Stimulated activated CD4-positive, alpha-beta T cell treated with anti-CD3 and anti-CD28 coated beads, Interleukin-12 subunit alpha, Interleukin-12 subunit beta, amount 100 ng/mL, for 24 hours (primary cell): ENCODE results near the gene SLC27A1.

ENCODE experiments used
- DNase-seq, 2 experiments: peaks; one replicate each; pipeline ENCODE4 v3.0.0-alpha.2; 2020; ENCODE audit warnings: low read depth in 2 of 2

Gene SLC27A1

DNA sequence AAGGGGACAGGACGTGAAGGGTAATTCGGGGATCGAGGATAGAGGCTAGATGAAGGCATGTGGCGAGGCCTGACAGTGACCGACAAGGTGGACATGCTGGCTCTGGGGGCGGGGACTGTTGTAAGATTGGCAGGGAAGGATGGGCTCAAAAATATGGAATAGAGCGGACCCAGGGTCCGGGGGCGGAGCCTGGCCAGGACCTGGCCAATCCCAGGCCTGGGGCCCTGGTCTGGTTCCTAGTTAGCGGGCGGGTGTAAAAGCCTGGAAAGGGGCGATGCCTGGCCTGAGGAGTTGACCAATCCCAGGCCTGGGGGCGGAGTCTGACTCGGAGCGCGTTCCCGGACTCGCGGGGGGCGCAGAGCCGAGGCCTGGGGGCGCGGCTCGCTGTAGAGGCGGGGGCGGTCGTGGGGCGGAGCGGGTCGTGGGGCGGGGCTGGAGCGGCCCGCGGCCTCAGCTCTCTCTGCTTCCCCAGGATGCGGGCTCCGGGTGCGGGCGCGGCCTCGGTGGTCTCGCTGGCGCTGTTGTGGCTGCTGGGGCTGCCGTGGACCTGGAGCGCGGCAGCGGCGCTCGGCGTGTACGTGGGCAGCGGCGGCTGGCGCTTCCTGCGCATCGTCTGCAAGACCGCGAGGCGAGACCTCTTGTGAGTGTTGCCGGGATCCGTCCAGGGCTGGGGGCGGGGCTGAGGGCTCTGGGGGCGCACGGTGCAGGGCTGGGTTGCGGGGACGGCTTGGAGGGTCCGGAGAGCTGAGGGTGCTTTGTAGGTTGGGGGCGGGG lies at the start of gene SLC27A1:
TSS of gene SLC27A1 (plus strand) at position 457 of the 774 bp plus-strand sequence. CDS start at position 474, 17 bp downstream.
- DNase-seq: peak; percentile 75 to 88

DNA sequence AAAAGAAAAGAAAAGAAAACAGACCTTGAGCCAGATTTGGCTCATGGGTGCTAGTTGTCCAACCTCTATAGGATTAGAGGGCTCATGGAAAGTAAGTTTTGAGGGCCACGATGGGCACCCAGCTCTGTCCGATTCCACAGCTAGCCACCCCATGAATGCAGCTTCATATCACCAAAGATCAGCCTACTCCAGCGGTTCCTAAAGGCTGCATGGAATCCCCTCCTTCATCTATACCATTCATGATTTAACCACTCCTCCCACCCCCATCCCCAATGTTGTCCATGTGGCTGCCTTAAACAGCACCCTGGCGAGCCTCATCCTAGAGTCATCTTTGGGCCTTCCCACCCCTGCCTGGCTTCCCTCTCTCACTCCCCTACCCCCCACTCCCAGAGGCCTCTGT lies 48.4 kb upstream of the SLC27A1 start:
- DNase-seq: no peak

DNA sequence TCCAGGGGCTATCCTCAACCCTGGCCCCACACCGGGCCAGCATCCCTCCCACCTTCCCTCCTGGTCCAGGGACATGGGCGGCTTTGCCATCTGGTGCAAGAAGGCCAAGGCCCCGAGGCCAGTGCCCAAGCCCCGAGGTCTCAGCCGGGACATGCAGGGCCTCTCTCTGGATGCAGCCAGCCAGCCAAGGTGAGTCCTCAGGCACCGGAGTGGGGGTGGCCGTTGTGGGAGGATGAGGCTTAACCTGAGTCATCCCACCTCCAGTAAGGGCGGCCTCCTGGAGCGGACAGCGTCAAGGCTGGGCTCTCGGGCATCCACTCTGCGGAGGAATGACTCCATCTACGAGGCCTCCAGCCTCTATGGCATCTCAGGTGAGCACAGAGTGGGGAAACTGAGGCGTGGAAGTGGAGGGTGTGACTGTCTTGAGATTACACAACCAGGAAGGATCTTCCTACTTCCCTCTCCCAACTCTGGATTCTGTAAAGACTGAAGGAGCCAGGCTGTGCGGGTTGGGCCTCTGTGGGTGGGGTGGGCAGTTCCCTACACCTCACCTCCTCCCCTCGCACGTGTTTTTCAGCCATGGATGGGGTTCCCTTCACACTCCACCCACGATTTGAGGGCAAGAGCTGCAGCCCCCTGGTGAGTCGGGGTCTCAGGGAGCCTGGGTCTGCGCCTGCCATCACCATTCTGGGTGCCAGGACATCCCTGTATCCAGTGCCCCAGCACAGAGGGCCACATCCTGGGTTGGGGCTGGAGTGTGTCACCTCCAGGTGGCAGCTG lies 46.7 kb upstream of the SLC27A1 start:
- DNase-seq: no peak

DNA sequence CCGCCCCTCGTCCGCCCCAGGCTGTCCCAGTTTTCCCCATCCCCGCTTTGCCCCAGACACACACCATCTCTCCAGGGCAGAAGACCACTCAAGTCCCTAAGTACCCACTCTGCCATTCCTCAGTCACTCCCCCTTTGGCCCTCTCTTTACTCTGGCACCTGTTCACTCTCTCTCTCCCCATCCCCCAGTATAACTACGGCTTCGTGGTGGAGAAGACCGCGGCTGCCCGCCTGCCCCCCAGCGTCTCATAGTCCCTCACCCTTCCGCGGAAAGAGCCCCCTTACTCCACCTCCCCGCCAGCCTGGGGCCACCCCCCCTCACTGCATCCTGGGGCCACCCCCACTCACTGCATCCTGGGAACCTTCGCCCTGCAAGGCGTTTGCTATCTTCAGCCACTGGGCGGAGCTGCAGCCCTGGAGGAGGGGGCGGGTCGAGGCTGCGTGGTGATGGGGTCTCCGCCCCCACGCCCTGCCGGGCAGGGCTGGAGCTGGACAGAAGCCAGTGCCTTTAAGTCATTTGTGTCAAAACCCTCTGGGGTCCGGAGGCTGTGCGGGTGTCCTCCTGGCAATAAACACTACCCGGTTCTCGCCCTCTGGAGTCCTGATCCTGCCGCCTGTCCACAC lies 45.5 kb upstream of the SLC27A1 start:
- no peak for DNase-seq

DNA sequence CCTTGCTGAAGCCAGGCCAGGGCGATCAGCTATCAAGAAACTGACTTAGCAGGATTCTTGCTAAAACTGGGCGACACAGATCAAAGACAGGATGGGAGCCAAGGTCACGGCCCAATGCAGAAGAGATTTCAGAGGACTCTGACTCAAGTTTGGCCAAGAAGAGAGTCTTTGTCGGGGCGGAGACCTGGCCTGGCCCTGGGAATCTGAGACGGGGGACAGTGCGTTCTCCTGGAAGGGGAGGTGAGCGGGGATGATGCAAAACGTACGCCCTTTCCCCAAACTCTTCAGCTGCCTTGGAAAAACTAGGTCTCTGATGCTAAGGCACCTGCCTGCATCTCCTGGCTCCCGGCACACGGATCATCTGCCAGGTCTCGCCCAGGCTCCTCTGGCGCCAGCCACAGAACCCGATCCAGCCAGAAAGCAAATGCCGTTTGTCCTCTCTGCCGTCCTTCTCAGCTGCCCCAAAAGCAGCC lies 40.6 kb upstream of the SLC27A1 start:
- DNase-seq: no peak

DNA sequence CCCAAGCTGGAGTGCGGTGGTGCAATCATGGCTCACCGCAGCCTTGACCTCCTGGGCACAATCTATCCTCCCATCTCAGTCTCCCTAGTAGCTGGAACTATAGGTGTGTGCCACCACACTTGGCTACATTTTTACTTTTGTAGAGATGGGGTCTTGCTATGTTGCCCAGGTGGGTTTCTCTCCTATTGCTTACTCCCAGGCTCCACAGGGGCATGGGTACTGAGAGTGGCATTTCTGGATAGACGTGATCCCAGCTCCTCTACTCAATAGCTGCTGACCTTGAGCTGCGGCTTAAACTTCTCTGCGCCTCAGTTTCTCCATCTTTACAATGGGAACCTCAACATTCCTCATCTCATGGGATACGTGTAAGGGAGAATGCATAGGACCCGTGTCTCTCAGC lies 38.9 kb upstream of the SLC27A1 start:
- no peak for DNase-seq

DNA sequence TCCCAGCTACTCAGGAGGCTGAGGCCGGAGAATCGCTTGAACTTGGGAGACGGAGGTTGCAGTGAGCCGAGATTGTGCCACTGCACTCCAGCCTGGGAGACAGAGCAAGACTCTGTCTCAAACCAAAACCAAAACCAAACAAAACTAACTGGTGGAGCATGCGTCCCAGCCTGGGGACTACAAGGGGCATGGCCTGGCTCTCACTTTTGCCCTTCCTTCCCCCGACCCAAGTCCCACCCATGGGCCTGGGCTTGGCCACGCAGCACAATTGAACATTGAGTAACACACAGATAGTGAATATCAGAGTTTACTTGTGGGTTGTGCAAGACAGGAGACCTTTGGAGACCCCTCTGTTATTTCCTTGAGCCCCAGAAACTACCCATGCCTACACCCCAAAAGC lies 35.1 kb upstream of the SLC27A1 start:
- no peak for DNase-seq

DNA sequence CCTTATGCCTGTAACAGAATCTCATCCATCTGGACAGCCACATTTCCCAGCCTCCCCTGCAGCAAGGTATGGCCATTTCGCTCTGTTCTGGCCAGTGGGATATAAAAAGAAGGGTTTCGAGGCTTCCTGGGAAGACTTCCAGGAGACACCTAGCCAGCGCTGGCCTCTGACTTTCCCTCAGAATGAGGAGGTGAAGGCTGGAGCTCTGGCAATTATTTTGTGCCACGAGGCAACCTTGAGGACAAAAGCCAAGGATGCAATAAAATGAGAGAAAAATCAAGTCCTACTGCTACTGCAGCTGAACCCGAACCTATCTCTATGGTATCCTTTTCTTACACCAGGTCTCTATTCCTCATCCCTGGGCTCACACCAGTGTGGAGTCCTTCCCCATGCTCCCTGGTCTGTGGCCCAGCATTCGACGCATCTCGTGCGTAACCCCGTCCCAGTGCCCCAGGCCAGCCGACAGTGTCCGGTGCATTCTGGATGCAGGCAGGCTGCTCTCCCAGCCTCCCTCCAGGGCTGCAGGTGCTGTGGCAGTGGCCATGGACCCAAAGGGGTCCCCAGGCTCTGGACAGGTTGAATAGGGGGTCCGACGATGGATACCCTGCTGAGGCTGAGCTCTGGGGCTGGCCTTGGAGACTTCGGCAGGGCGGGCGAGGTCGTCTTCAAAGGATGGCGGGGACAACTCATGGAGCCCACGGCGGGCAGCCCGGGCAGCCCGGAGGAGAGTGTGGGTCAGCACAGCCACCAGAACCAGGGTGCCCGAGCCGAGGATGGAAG lies 34.0 kb upstream of the SLC27A1 start:
- no peak for DNase-seq

DNA sequence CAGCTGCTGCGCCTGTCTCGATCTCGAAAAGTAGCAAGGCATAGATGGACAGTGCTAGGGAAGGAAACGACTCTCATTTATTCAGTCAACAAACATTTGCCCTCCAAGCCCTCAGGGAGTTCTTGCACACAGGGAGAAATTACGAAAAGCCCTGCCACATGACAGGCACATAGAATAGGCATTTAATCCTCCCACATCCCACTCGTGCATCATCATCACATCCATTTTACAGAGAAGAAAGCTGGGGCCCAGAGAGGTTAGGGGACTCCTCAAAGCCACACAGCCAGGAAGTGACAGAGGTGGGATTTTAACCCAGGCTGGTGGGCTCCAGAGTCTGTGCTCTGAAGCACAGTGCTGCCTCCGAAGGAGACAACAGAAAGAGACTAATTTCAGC lies 33.5 kb upstream of the SLC27A1 start:
- no peak for DNase-seq

DNA sequence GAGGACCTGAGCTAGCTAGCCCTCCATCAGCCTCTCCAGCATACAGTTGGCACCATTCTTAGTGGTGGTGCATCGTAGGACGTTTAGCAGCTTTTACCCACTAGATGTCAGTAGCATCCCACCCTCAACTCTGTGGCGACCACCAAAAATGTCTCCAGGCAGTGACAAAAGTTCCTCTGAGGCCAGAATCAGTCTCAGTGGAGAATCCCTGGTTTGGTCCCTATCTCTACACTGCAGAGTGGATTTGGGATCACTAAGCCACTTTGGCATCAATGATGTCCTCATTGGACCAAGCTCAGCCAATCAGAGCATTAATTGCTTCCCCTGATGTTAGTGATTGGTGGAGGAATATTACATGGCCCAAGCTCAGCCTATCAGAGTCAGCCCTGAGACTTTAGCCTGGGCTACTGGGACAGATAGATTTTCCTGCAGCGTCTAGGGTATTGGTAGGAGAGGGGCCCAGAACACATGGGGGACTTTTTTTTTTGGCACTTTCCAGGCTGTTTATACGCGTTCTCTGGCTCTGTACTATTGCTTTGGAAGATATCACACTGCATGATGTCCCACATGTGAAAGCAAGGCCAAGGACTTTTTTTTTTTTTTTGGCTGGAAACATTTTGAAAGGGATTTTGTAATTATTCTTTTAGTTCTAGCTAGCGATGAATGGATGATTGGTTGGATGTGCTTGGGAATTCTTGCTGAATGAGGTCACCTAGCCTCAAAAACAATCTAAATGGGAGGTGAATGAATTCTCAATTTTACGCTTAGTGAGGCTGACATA lies 28.9 kb upstream of the SLC27A1 start:
- DNase-seq: no peak

DNA sequence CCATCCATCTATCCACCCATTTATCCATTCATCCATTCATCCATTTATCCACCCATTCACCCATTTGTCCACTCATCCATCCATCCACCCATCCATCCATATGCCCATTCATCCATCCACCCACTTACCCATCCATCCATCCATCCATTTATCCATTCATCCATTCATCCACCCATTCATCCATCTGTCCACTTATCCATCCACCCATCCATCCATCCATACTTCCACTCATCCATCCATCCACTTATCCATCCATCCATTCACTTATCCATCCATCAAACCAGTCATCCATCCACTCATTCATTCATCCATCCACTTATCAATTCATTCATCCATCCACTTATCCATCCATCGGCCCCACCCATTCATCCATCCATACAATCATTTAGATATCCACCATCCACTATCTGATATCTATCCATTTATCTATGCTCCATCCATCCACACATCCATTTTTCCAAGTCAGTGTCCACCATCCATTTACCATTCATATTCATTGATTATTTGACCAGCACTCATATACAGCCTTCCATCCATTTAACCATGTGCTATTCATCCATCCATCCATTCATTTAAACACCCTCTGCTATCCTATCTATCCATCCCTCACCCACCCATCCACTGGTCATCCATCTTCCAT lies 24.7 kb upstream of the SLC27A1 start:
- no peak for DNase-seq

DNA sequence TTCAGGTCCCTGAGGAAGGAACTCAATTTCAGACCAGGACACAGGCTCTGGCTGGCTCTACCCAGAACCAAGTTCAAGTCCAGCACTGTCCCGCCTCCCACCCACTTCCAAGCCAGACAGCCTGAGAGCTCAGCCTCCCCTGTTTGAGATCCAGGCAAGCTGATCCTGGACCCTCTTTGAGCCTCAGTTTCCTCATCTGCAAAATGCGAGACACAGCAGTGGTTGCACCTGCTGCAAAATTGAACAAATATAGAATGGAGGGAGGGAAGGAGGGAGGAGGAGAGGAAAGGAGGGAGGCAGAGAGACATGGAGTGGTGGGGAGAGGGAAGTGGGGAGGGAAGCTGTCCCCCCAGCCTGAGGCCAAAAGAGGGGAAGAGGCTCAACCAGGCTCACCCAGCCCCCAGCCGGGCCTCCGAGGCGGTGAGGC lies 22.6 kb upstream of the SLC27A1 start:
- no peak for DNase-seq

DNA sequence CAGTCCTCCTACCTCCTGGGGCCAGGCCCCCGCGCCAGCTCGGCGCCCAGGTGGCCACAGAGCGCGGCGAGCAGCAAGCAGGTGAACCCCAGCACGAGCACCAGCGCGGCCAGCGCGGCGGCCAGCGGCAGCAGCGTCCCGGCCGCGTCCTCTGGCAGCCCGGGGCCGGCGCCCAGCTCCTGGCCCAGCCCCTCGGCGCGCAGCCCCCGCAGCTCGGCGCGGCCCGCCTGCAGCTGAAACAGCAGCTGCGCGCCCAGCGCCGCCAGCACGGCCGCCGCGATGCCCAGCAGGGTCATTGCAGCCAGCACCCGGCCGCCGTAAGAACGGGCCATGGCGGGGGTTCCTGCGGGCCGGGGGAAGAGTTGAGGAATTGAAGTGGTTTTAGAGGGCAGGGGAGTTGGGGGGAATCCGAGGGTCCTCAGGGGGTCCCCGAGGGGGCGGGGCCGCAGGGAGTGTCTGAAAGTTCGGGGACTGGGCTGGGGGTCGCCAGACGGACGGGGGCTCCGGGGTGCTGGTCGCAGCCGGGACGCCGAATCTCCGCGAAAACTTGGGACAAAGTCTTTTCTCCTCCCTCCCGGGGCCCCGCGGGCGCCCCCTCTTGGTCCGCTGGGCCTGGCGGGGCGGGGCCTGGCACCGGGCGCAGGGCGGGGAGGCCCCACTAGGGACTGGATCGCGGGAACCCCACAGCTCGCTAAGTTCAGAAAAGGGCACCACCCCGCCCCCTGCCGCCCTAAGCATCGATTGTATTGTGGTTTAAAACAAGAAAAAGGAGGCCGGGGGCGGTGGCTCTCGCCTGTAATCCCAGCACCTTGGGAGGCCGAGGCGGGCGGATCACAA lies 22.0 kb upstream of the SLC27A1 start, which contains the start of gene TMEM221:
TSS of gene TMEM221 (minus strand) at position 538 of the 837 bp plus-strand sequence. CDS start at position 332, 206 bp downstream.
- DNase-seq: peak in 1 of 2 experiments; percentile 46

DNA sequence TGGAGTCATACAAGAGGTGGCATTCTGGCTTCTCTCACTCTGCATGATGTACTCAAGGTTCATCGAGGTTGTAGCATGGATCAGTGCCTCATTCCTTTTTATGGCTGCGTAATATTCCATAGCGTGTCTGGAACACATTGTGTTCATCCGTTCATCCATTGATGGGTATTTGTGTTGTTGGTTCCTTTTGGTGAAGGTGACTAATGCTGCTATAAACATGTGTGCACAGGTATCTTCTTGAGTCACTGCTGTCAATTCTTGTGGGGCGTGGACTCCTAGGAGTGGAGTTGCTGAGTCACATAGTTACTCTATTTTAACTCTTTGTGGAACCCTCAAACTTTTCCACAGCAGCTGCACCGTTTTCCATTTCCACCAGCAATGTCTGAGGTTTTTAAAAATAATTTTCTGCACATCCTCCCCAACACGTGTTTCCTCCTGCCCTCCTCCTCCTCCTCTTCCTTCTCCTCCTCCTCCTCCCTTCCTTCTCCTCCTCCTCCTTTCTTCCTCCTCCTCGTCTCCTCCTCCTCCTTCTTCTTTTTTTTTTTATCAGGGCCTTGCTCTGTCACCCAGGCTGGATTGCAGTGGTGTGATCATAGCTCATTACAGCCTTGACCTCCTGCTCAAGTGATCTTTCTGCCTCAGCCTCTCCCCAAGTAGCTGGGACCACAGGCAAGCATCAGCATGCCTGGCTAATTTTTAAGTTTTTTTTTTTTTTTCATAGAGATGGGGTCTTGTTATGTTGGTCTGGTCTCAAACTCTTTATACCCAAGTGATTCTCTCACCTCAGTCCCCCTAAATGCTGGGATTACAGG lies 19.9 kb upstream of the SLC27A1 start:
- DNase-seq: peak in 1 of 2 experiments; percentile 50

DNA sequence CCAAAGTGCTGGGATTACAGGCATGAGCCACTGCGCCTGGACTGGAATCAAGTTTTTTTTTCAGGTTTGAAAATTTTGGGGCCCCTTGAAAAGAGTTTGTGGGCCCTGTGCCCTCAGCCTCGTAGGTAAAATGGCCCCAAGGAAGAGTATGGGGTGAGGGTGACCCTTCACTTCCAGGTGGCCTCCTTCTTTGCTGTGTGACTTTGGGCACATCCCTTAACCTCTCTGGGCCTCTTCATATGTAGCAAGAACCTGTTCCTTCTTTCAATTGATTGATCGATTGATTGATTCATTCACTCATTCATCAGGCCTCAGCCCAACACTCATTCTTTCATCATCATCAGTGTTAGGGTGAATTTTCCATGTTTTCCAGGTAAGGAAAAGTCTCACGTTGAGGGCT lies 18.5 kb upstream of the SLC27A1 start:
- no peak for DNase-seq

DNA sequence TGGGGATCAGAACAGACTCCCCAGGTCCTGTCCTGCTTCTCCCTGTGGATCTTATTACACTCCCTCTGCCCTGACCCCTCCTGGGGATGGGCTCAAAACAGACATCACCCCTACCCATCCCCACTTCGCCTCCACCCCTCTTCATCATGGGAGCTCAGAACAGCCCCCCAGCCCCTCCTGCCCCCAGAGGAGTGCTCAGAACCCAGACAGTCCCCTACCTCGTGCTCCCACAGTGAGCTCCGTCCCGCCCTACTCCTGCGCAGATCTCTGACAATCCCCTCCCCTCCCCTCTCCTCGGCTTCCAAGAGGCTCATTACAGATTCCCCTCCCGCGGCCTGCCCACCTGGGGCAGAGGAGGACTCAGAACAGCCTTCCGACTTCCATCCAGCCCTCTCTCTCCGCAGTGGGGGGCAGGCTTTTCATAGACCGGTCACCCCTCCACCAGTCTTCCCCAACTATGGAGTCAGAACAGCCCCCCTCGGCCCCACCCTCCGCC lies 15.7 kb upstream of the SLC27A1 start:
- no peak for DNase-seq

DNA sequence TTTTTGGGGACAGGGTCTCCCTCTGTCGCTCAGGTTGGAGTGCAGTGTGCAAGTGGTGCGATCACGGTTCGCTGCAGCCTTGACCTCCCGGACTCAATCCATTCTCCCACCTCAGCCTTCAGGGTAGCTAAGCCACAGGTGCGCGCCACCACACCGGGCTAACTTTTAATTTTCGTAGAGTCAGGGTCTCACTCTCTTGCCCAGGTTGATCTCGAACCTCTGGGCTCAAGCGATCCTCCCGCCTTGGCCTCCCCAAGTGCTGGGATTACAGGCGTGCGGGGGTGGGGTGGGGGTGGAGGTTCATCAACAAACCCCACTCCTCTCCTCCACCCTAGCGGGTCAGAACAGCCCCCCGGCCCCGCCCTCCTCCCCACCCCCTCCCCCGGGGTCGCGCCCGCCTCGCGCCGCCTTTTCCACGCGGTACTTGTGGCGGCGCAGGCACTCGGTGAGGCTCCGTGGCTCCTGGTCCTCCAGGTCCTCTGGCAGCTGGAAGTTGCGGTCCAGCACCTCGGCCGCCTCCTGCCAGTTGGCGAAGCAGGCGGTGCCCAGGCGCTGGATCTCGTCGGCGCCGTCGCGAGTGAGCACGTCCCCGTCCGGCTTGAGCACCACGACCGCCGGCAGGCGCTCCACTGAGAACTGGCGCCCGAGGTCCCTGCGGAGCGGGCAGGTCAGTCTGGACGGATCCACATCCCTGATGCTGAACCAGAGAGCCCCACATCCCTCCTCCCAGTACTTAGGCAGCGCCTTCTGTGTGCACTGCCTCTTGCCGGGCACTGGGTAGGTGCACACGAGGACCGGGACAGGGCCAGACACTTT lies 14.8 kb upstream of the SLC27A1 start:
- no peak for DNase-seq
